GM18519 (cell line): ENCODE results near the gene ARHGAP22.
"Not testable (repeated sequence)": the region's sequence is repeated elsewhere in the genome, so short reads cannot be mapped to it uniquely, and the experiment has no call there.

ENCODE experiments used
- ATAC-seq: cut with Tn5 transposase; IDR thresholded peaks from one replicate; pipeline ENCODE4 v1.9.1; 2021; ENCODE audit warnings: mild to moderate bottlenecking, moderate library complexity; ENCODE audit not compliant: unreplicated experiment, low FRiP score

ARHGAP22 gene

DNA sequence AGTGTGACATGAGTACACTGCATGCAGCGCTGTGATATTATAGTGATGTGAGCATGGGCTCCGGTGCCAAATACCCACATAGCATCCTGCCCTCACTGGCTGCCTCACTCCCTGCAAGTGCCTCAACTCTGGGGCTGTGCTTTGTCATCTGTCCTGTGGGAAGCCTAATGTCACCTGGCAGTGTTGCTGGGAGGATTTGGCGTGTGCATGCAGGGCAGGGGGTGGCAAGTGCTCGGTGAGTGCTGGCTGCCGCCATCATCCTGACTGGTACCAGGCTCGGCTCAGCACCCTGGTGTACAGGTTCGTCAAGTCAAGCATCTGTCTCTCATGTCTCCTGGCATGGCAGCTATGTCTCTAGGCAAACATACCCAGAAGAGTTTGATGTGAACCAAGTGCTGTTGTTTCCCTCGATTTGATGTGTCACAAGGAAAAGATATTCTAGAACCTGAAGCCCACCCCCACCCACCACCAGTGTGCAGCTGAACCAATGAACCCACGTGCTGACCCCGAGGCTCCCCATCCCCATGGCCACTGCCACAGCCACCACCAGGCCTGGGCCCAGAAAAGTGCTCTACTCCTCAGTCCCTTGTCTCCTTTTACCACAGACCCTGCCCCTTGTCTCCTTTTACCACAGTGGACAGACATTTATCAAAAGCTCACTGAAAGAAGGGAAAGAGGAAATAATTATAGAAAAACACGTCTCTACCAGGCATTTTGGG lies 162.6 kb downstream of the ARHGAP22 start:
- ATAC-seq = no peak

DNA sequence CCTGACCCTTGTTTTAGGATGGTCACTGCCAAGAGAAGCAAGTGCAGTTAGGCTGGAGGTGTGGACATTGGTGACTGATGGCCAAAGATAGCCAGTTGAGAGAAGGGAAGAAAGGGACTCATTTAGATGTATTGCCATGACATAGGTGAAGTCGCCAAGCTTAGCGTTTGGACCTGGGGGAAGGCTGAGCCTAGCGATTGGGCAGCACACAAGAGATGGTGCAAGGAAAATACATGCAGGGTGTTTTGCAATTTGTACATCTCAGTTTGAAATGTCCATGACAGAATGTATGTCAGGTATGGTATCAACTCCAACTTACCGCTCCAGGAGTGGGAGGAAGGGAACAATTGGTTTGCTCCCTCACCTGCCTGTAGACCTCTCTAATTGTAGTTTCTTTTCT lies 164.1 kb downstream of the ARHGAP22 start:
- no peak for ATAC-seq

DNA sequence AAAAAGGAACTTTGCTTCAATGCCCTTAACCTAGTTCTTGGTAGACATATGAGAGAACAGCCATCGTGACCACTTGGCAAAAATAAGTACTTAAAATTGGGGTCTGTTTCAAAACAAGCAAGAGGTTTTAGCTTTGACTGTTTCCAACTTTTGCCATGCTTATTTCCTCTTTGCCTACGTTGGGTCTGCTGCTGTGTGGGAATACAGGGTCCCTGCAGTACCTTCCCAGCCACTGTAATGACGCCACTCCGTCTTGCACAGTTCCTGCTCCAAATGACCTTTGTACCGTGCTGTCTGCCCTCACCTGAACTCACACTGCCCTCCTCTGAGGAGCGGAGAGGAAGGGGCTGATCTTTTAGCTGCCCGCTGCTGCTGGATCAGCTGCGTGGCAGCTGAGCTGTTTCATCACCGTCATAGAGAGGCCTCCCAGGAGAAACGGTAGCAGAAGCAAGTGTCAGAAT lies 165.3 kb downstream of the ARHGAP22 start:
- no peak for ATAC-seq

DNA sequence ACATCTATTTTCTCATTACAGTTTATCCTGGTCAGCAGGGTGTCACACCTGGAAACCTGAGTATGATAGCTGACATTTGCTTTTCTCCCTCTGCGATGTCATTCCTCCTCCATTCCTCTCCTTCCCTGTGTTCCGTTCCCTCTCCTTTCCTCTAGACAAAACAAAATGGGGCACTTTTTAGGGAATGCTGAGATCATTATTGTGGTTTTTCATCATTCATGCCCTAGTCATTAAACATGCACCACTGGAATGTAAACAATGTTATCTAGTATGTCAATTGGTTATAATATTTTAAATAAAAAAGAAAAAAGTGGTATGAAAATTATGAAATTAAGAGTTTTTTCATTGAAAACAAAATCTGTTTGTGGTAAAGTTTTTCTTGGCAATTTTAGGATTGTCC lies 165.8 kb downstream of the ARHGAP22 start:
- ATAC-seq = no peak

DNA sequence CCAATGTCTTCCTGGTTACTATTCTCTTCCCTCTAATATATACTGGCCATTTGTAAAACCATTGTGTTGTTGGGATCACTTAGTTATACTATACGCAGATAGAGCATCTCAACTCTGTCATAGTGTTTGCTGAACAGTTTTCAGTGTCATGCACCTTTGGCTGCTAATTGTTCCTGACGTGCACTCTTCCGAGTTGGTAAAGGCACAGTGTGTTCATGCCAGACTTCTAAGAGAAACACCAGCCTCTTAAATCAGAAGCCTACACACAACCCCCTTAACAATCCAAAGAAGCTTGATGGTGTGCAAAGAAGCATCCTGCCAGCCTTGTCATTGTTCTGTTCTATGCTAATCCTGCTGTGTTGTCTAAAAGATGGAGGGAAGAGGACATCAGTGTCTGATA lies 167.3 kb downstream of the ARHGAP22 start:
- no peak for ATAC-seq

DNA sequence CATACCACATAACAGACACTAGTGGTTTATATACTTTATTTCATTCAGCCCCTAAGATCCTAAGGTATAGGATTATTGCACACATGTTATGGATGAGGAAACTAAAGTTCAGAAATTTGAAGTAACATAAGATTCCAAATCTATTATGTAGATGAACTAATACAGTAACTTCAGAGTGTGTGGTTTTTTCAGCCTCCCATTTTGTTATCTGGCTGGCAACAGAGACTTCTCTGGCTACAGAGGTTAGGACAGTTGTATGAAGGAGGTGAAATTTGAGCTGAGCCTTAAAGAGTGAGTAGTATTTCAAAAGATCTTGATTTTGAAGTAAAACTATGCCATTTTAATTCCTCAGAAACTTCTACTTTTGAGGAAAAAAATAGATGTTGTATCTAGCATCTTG lies 173.0 kb downstream of the ARHGAP22 start:
- no peak for ATAC-seq

DNA sequence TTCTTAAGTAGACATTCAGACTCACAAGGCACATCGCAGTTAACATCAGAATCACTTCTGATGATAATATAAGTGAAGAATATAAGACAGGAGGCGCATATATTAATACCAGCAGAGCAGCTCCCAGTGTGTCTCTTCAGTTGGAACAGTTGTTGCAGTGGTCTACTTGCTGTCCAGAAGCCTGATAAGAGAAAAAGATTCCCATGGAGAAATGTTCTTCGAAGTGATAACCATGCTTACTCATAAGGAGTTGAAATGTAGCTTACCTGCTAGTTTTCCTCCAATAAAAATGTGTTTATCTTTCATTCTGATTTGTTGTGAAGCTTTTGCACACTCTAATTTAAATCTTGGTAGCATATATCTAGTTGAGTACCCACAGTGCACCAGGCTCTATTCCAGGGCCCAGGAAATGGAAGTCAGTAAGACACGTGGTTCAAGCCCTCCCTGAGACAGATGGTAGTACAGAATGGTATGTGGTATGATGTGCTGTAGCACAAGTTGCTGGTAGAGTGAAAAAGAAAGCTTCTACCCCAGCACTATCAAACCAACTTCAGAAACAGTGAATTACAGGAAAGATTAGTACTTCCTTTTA lies 174.4 kb downstream of the ARHGAP22 start:
- ATAC-seq = no peak

DNA sequence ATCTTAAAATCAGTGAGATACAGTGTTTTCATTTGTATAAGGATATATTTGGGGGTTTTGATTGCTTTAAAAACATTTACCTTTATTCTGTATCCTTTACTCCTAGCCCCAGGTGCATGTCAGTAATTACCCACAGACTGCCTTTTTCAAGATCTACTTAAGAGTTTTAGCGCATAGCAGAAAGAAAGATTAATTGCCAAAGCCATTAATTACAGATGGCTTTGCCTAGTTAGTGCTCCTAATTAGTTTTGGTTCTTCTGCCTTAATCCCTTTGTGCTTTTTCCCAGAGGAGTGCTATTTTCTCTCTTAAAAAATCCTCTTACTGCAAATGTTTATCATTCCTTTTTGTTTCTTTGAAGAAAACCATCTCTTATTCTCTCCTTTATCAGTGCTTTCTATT lies 175.6 kb downstream of the ARHGAP22 start:
- no peak for ATAC-seq

DNA sequence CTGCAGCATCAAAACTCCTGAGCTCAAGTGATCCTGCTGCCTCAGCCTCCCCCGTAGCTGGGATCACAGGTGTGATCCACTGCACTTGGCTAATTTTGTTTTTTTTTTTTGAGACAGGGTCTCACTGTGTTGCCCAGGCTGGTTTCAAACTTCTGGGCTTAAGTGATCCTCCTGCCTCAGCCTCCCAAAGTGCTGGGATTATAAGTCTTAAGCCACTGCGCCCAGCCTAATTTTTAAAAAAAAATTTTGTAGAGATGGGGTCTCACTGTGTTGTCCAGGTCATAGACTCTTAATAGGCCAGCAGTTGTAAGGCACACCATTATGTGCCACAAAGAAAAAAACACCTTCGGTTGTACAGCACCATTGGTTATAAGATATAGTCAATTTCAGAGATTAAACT lies 176.0 kb downstream of the ARHGAP22 start:
- no peak for ATAC-seq

DNA sequence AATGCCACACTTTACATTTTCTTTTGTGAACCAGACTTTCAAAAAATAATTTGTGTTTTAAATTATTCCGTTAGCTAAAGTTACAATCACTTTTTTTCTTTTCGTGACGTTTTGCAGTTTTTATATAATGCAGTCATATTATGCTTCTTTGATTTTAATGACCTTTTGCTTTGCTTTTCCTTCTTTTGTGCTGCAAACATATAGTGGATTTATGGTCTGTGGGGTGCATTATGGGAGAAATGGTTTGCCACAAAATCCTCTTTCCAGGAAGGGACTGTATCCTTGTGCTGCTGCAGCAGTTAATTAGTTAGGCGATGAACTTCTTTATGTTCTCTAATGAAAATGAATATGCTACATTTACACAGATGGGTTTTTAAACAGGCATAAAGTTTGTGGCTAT lies 181.0 kb downstream of the ARHGAP22 start:
- no peak for ATAC-seq

DNA sequence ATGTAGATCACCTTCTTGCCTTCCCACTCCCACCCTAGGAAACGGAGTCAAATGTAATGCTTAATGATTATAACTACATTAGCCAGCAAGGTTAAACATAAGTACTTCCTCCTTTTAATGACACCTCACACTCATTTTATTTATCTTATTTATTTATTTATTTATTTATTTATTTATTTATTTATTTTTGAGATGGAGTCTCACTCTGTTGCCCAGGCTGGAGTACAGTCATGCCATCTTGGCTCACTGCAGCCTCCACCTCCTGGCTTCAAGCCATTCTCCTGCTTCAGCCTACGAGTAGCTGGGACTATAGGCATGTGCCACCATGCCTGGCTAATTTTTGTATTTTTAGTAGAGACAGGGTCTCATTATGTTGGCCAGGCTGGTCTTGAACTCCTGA lies 183.0 kb downstream of the ARHGAP22 start:
- ATAC-seq = not testable (repeated sequence)

DNA sequence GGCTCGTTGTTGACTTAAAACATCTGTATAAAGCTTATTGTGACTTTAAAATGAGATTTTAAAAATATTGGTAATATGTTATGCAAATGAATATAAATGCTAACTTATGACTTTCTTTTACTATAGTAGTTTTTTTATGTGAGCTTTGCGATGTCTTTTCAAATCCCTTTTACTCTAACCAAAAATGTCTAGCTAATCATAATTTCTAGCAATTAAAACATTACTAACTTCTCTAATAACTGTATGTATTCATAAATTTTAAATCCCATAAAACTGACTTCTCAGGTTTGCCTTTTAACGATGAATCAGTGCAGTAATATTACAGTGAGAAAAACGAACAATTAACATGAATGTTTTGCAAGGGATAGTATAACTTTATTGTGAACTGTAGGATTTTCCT lies 185.2 kb downstream of the ARHGAP22 start:
- ATAC-seq = no peak

DNA sequence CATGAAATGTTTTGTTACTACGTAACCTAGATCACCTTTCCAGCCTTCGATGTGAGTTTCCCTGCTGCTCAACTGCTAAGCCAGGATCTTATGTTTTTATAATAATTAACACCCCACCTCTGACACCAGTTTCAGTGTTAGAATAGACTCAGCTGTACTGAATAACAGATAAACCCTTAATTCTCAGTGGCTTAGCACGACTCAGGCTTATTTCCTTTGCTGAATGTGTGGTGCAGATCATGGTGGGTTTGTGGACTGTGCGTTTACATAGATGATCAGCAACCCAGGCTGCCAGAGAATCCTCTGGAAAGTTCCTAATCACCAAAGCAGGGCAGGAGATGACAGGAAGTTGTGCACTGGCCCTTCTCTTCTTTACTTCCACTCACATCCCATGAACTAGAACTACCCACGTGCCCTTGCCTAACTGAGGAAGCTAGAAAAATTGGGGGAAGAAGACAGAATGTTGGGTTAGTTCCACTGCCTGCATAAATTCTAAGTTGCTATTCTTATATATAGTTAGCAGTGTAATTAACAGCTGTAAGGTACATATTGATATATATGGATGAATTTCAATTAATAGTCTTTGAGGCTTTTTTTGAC lies 186.6 kb downstream of the ARHGAP22 start:
- no peak for ATAC-seq

DNA sequence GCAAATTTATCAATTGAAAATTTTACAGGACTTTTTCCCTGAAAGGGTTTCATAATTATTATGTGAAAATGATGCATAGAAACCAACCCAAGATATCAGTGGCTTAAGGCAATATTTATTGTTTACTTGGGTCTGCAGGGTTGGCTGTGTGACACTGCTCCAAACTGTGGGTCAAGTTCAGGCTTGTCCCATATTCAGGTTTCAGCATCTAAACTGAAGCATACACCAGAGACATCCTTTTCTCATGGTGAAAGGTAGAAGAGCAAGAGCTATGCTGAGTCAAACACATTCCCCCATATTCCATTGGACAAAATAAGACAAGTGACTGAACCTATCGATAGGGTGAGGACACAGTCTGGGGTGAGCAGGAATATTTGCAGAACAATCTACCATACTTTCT lies 187.5 kb downstream of the ARHGAP22 start:
- no peak for ATAC-seq

DNA sequence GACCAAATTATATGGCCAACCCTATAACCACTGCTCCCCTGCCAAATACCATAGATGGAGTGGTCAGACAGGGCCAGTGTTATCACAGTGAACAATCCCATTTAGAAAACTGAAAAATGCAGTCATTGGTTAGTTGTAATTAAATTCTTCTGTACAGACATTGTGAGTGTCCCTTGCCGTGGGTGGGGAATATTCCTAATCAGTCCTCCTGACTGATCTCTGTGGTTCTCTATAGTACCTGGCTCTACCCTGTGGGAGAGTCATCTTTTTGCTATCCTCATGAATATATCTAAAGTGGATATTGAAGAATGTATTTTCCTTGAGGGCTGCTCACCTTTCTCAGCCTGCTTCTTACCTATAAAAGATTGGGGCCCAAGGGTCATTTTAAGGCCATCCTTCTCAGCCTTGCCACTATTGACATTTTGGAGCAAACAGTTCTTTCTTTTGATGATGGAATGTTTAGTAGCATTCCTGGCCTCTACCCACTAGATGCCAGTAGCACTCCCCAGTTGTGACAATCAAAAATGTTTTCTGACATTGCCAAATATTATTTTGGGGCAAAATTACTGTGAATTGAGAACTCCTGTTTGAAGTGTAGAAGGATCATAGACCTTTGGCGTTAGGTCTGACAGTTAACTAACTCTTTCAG lies 188.2 kb downstream of the ARHGAP22 start:
- ATAC-seq = no peak

DNA sequence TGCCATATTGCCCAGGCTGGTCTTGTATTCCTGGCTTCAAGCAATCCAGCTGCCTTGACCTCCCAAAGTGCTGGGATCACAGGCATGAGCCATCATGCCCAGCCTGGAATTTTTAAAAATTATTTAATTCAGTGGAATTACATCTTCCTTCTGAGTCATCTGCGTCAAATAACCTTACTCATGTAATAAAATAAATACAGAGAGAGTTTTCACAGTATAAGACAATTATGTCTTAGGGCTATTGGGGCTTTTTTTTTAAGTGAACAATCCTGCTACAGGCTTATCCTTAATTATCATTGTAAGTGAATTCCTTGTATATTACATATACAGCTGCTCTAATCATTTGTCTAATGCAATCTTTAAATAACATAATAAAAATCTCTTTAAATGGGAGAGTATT lies 190.1 kb downstream of the ARHGAP22 start:
- ATAC-seq = no peak

DNA sequence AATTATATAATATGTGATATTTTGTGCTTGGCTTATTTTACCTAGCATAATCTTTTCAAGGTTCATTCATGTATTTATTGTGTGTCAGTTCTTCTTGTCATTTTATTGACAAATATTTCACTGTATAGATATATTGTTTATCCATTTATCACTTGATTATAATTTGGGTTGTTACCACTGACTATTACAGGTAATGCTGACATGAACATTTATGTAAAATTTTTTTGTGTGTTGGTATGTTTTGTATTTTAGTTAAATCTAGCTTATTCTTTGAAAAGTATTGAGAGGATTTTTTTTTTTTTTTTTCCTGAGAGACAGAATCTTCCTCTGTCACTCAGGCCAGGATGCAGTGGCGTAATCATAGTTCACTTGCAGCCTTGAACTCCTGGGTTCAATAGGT lies 190.7 kb downstream of the ARHGAP22 start:
- no peak for ATAC-seq

DNA sequence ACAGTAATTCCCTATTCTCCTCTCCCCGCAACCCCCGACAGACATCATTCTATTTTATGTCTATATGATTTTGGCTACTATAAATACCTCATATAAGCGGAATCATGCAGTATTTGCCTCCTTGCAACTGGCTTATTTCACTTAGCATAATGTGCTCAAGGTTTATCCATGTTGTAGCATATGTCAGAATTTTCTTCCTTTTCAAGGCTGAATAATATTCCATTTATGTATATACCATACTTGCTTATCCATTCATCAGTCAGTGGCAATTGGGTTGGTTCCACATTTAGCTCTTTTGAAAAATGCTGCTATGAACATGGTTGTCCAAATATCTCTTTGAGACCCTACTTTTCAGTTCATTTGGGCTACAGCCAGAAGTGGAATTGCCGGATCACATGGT lies 191.9 kb downstream of the ARHGAP22 start:
- ATAC-seq = no peak

DNA sequence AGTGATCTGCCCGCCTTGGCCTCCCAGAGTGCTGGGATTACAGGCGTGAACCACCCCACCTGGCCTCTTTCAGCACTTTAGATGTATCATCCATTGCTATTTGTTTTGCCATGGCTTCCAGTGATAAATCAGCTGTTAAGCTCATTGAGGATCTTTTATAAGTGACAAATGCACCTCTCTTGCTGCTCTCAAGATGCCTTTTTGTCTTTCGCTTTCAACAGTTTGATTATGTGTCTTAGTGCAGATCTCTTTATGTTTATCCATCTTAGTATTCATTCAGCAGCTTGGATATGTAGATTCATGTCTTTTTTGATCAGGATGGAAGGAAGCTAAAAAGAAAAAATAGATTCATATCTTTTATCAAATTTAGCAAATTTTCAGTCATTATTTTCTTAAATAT lies 192.8 kb downstream of the ARHGAP22 start:
- no peak for ATAC-seq

DNA sequence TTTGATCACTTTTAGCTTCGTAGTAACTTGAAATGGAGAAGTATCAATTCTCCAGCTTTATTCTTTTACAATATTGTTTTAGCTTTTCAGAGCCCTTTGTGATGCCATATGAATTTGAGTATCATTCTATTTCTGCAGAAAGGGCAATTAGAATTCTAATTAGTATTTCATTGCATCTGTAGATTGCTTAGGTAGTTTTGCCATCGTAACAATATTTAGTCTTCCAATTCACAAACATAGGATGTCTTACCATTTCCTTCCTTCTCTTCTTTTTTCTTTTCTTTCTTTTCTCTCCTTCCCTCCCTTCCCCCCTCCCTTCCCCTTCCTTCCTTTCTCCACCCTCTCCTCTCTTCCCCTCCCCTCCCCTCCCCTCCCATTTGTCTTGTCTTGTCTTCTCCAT lies 193.4 kb downstream of the ARHGAP22 start:
- ATAC-seq = no peak

DNA sequence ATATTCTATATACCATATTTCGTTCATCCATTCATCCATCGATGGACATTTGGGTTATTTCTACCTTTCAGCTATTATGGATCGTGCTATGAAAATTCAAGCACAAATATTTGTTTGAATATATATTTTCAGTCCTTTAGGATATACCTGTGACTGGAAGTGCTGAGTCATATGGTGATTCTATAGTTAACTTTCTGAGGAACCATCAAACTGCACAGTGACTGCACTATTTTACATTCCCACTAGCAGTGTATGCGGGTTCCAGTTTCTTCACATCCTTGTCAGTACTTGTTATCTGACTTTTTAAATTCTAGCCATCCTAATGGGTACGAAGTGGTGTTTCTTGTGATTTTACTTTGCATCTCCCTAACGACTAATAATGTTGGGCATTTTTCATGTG lies 194.4 kb downstream of the ARHGAP22 start:
- ATAC-seq = no peak

DNA sequence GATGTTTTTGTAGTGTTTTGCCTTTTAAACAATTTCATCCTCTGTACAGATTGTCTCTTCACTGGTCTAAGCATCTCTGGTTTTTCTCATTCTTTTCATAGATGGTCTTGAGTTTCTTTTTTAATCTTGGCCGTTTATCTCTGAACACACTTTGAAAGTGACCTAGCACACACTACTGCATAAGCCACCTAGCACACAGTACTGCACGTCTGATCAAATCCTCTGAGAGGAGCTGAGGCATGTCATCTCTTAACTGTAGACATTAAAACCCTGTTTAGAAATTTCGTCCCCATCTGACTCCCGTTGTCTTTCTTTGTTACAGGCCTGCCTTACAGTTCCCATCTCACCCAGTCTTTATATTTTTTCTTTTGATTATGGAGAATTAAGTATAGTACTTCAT lies 198.2 kb downstream of the ARHGAP22 start:
- ATAC-seq = no peak
